HG03460 (cell line): ENCODE data around the gene MRPL3.
"Not testable (repeated sequence)": the region's sequence is repeated elsewhere in the genome, so short reads cannot be mapped to it uniquely, and the experiment has no call there.

Experiments used
- ATAC-seq: cut with Tn5 transposase; IDR thresholded peaks from one replicate; pipeline ENCODE4 v1.9.1; 2021; ENCODE audit not compliant: unreplicated experiment

MRPL3 gene

DNA sequence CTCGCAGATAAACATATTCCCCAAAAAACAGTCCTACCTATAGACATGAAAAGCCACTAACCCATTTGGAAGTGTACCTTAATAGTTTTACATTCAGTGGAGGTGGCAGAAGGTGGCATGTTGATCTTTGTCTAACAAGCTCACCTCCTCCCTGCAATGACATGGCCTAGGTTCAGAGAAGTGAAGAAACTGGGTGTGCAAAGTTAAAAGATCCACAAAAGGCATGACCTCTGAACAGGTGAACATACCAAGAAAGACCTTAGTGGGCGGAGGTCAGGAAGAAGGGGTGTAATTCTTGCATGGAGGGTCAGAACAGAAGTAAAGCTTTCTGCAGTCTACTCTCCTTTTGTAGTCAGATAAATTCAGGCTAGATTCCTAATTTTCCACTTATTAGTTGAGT, 822 bp downstream of the MRPL3 start:
- no peak for ATAC-seq

DNA sequence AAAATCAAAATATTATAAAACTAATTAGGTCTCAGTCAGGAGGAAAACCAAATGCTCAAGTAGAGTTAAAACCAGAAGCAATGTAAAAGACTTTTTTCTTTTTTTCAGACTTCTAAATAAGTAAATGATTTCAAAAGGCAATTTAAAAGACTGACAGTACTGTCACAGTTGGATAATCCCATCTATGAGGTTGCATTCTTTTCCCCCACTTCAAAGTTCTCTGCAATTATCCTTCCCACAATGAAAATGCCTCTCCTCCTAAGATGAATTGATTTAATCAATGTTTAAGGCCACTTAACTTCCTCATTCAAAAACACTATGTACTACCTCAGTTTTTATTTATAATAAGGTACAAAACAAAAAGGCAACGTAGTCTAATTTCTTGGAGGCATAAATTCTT, 8.1 kb downstream of the MRPL3 start:
- ATAC-seq = no peak

GRCh38 chr3:131491775-131492174, 11.0 kb downstream of the MRPL3 start:
- ATAC-seq = no peak

DNA sequence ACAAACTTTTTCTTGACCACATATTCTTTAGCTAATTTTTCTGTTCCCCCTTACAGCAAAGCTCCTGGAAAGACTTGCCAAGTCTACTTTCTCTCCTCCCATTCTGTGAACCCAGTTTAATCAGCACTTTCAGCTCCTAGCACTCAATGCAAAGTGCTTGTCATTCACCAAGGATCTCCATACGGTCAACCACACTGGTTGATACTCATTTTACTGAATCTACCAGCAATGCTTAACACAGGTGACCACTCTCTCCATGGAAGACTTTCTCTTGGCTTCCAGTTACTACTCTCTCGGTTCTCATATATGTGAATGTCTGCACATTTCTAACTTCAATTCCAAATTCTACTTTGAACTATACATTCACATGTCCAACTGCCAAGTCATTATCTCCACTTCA, 11.7 kb downstream of the MRPL3 start:
- no peak for ATAC-seq

- not testable (repeated sequence) for ATAC-seq
These were observed 16.2 kb downstream of the MRPL3 start for GRCh38 chr3:131486545-131486944.

- ATAC-seq = no peak
These were observed 17.7 kb downstream of the MRPL3 start for GRCh38 chr3:131485119-131485518.

GRCh38 chr3:131484496-131485111, 18.2 kb downstream of the MRPL3 start:
- no peak for ATAC-seq

DNA sequence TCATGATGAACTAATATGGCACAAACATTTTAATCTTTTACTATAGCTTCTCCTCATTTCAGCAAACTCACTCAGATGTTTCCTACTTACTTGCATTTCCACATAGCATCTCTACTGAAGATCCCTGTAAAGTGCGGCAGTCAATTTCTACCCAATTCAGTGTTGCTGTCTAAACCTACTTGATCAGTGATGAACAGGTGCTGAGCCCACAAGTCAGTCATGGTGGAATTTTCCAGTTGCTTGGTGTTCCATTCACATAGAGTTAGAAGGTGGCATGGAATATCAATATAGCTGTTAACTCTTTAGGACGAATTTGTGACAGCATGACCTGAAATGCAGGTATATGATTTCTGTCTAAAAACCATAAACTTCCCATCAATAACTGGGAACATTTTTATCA, 22.7 kb downstream of the MRPL3 start:
- no peak for ATAC-seq

DNA sequence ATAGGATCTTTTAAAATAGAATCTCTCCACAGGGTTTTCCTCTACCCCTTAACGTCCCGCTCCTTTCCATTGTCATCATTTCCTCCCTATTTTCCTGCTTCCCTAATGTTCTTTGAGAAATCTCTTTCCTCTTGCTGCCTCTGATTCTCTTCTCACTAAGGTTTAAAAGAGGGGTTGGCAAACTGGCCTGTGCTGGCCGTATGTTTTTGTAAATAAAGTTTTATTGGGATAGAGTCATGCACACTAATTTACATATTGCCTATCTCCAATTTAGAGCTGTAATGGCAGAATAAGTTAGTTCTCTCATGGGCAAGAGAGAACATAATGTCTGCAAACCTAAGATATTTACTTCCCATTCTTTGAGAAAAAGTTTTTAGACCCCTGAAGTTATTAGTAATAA, 25.0 kb downstream of the MRPL3 start:
- no peak for ATAC-seq

DNA sequence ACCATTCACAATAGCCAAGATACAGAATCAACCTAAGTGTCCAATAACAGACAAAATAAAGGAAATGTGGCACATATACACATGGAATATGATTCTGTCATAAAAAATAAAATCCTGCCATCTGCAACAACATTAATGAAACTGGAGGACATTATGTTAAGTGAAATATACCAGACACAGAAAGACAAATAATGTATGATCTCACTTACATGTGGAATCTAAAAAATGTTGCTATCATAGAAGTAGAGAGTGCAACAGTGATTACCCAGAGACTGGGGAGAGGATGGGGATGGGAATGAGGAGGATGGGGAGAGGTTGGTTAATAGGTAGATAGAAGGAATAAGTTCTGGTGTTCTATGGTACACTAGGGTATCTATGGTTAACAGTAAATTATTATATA, 28.7 kb downstream of the MRPL3 start:
- no peak for ATAC-seq

GRCh38 chr3:131470377-131470776, 32.4 kb downstream of the MRPL3 start:
- no peak for ATAC-seq

GRCh38 chr3:131458653-131459052, 44.1 kb downstream of the MRPL3 start:
- no peak for ATAC-seq

- no peak for ATAC-seq
These were observed 45.6 kb downstream of the MRPL3 start for GRCh38 chr3:131457220-131457619.

GRCh38 chr3:131454501-131454900, 48.3 kb downstream of the MRPL3 start:
- no peak for ATAC-seq

DNA sequence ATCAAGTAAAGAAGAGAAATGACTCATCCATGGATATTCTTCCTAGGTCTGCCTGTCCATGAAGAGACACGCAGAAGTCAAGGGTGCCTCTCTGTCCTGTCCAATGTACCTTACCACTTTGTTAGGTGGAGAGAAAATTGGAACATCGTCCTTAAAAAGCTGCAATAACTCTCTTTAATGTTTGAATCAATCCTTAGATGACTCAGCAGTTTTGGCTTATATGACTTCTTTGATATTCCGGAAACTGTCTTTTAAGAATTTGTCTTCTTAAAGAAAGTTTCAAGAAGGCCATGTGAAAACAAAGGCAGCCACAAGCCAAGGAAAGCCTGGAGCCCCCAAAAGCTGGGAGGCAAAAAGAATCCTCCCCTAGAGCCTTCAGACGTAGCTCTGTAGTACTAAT, 49.2 kb downstream of the MRPL3 start:
- ATAC-seq = no peak

- no peak for ATAC-seq
These were observed 55.4 kb downstream of the MRPL3 start for GRCh38 chr3:131447349-131447748.

DNA sequence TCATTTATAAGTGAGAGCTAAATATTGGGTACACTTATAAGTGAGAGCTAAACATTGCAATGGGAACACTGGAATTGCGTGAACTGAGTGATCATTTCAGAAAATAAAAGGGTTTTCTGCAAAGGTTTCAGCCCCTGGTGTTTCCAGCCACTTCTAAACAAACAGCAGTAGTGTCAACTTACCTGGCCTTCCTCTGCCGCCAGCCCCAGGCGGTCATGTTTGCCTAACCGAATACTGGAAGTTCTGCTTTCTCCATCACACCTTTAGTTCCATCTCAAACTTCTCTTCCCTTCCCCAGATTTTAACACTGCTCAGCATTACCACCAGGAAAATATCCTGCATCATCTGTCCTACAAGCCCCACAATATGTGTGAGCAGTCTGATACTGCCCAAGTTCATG, 58.6 kb downstream of the MRPL3 start:
- no peak for ATAC-seq

GRCh38 chr3:131439084-131439483, 63.7 kb downstream of the MRPL3 start:
- ATAC-seq = no peak

DNA sequence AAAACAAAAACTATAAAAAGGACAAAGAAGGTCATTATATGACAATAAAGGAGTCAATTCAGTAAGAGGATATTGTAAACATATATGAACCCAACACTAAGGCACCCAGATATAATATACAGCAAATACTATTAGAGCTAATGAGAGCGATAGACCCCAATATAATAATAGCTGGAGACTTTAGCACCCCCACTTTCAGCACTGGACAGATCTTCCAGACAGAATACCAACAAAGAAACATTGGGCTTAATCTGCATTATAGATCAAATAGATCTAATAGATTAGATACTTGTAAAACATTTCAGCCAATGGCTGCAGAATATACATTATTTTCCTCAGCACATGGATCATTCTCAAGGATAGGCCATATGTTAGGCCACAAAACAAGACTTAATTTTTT, 67.8 kb downstream of the MRPL3 start:
- no peak for ATAC-seq

- ATAC-seq = no peak
These were observed 70.3 kb downstream of the MRPL3 start for GRCh38 chr3:131432441-131432840.

DNA sequence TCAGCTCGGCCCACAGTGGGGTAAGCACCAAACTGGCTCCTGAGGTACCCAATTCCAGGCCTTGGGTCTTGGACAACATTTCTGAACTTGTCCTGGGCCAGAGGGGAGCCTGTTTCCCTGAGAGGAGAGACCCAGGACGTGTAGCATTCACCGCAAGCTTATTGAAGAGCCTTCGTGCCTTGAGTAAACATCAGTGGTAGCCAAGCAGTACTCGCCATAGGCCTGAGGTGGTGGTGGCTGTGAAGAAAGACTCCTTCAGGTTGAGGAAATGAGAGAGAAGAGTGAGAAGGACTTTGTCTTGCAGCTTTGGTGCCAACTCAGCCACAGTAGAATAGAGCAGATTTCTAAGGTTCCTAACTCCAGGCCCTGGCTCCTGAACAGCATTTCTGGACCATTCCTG, 71.0 kb downstream of the MRPL3 start:
- no peak for ATAC-seq

GRCh38 chr3:131427226-131427625, 75.5 kb downstream of the MRPL3 start:
- ATAC-seq = no peak

DNA sequence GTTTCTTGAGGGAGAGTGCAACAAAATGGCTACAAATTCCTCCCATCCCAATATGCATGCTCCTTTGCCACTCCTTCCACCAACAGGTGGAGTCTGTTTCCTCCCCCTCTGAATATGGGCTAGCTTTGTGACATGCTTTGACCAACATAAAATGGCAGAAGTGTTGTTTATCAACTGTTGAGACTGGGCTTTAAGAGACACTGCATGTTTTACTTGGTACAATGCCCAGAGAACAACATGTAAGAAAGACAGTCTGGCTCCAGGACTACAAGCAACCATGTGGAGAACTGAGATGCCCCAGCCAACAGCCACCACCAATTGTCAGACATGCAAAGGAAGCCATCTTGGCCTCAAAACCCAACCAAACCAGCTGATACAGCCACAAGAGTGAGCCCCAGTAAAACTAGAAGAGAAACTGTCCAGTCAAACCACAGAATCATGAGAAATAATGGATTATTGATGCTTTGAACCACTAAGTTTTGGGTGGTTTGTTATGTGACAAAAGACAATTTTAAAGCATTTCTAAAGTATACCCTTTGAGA, 80.7 kb downstream of the MRPL3 start:
- no peak for ATAC-seq
